Measurements from ENCODE around the gene OXT.

The OXT gene

GRCh38 chr20:3042625-3043024, 28.8 kb upstream of the OXT start:
- in situ Hi-C loops (cut with HindIII; ENCODE audit: low pct_ligation_motif_present, low sequenced_read_pairs): no loop called here
- Histone ChIP-seq H3K4me3 (ENCODE audit: low read depth, low read length) (no peak overlapping the region), H3K27ac (no peak overlapping the region), H3K36me3 (replicated peaks) (peaks cover 22% of the 10 kb centered on the region), H3K27me3 (replicated peaks) (no peaks in the 10 kb centered on the region)
- DNase-seq: no peak
- TF ChIP-seq CTCF (IDR thresholded peaks at IDR 0.05; ENCODE audit: low read depth, low read length, missing control alignments): no peak

GRCh38 chr20:3043322-3043721, 28.1 kb upstream of the OXT start, which contains the start of gene GNRH2:
Gene GNRH2, plus strand, starts transcription at chr20:3043622. Its CDS starts 793 bp downstream, at chr20:3044415.
- TF ChIP-seq CTCF (IDR thresholded peaks at IDR 0.05; ENCODE audit: low read depth, low read length, missing control alignments): no peak
- H3K4me3 ChIP-seq (ENCODE audit: low read depth, low read length): no peak within 1 kb of the TSS
- no peak for DNase-seq
- H3K27ac ChIP-seq: no peak within 1 kb of the TSS
- in situ Hi-C loops (cut with HindIII; ENCODE audit: low pct_ligation_motif_present, low sequenced_read_pairs): no loop called here
- H3K27me3 ChIP-seq (replicated peaks): no peaks in the 10 kb centered on the region
- H3K36me3 ChIP-seq (replicated peaks): peaks cover 26% of the 10 kb centered on the region

GRCh38 chr20:3044336-3044965, 27.0 kb upstream of the OXT start:
- TF ChIP-seq CTCF (IDR thresholded peaks at IDR 0.05; ENCODE audit: low read depth, low read length, missing control alignments): no peak
- no peak for DNase-seq
- Histone ChIP-seq H3K36me3 (replicated peaks) (peaks cover 24% of the 10 kb centered on the region), H3K4me3 (ENCODE audit: low read depth, low read length) (no peak overlapping the region), H3K27me3 (replicated peaks) (no peaks in the 10 kb centered on the region), H3K27ac (no peak overlapping the region)
- in situ Hi-C loops (cut with HindIII; ENCODE audit: low pct_ligation_motif_present, low sequenced_read_pairs): no loop called here

GRCh38 chr20:3045042-3045815, 26.2 kb upstream of the OXT start:
- peak; percentile 54 for DNase-seq
- peak overlapping the region; percentile 82 for H3K4me3 ChIP-seq (ENCODE audit: low read depth, low read length)
- no peak for TF ChIP-seq CTCF (IDR thresholded peaks at IDR 0.05; ENCODE audit: low read depth, low read length, missing control alignments)
- H3K36me3 ChIP-seq (replicated peaks): peaks cover 22% of the 10 kb centered on the region
- H3K27ac ChIP-seq: peak overlapping the region; percentile 69
- in situ Hi-C loops (cut with HindIII; ENCODE audit: low pct_ligation_motif_present, low sequenced_read_pairs): no loop called here
- H3K27me3 ChIP-seq (replicated peaks): no peaks in the 10 kb centered on the region

GRCh38 chr20:3045816-3046676, 25.4 kb upstream of the OXT start, which contains the start of gene MRPS26:
Gene MRPS26, plus strand, starts transcription at chr20:3046052. Its CDS starts 17 bp downstream, at chr20:3046069.
- TF ChIP-seq CTCF (IDR thresholded peaks at IDR 0.05; ENCODE audit: low read depth, low read length, missing control alignments): no peak
- no peaks in the 10 kb centered on the region for H3K27me3 ChIP-seq (replicated peaks)
- peak; percentile 70 for DNase-seq
- peak within 1 kb of the TSS; percentile 82 for H3K4me3 ChIP-seq (ENCODE audit: low read depth, low read length)
- peak within 1 kb of the TSS; percentile 69 for H3K27ac ChIP-seq
- in situ Hi-C loops (cut with HindIII; ENCODE audit: low pct_ligation_motif_present, low sequenced_read_pairs): no loop called here
- peaks cover 20% of the 10 kb centered on the region for H3K36me3 ChIP-seq (replicated peaks)

All from brain microvascular endothelial cell (primary cell).